Duodenal mucosa (tissue), 2 donors: ENCODE data around the gene UNC5CL.

Experiments used
- H3K27ac ChIP-seq: one replicate; pipeline ENCODE4 v1.7.0; 2013; ENCODE audit warnings: low read depth, low read length
- H3K27me3 ChIP-seq, 2 donors: one replicate each; pipeline ENCODE4 v1.7.0; 2013; ENCODE audit warnings: low read length in 2 of 2, control low read depth in 1 of 2; ENCODE audit not compliant: insufficient read depth in 2 of 2, control insufficient read depth in 1 of 2
- H3K36me3 ChIP-seq, 2 donors: one replicate each; pipeline ENCODE4 v1.7.0; 2013; ENCODE audit warnings: low read length in 2 of 2, control low read depth in 1 of 2; ENCODE audit not compliant: insufficient read depth in 2 of 2, control insufficient read depth in 1 of 2
- H3K4me1 ChIP-seq, 2 donors: one replicate each; pipeline ENCODE4 v1.7.0; 2013; ENCODE audit warnings: low read length in 2 of 2, control low read depth in 1 of 2; ENCODE audit not compliant: insufficient read depth in 2 of 2, control insufficient read depth in 1 of 2
- H3K4me3 ChIP-seq, 2 donors: one replicate each; pipeline ENCODE4 v1.7.0; 2013; ENCODE audit warnings: low read length in 2 of 2, low read depth in 1 of 2
- H3K9ac ChIP-seq, 2 donors: one replicate each; pipeline ENCODE4 v1.7.0; 2013; ENCODE audit warnings: low read length in 2 of 2, low read depth in 1 of 2
- H3K9me3 ChIP-seq, 2 donors: one replicate each; pipeline ENCODE4 v1.7.0; 2013; ENCODE audit warnings: low read length in 2 of 2, control low read depth in 1 of 2; ENCODE audit not compliant: control insufficient read depth in 1 of 2

The UNC5CL gene

GRCh38 chr6:41074692-41075436 is 35.8 kb upstream of the UNC5CL start:
- Histone ChIP-seq H3K36me3 (peaks cover 0 to 4% of the 10 kb centered on the region in 2 donors), H3K4me1 (peaks cover 29 to 54% of the 10 kb centered on the region in 2 donors), H3K4me3 (peak overlapping the region; percentile 78 to 86), H3K9me3 (no peaks in the 10 kb centered on the region), H3K27me3 (no peaks in the 10 kb centered on the region), H3K9ac (peak overlapping the region; percentile 85 to 94), H3K27ac (no peak overlapping the region)

DNA sequence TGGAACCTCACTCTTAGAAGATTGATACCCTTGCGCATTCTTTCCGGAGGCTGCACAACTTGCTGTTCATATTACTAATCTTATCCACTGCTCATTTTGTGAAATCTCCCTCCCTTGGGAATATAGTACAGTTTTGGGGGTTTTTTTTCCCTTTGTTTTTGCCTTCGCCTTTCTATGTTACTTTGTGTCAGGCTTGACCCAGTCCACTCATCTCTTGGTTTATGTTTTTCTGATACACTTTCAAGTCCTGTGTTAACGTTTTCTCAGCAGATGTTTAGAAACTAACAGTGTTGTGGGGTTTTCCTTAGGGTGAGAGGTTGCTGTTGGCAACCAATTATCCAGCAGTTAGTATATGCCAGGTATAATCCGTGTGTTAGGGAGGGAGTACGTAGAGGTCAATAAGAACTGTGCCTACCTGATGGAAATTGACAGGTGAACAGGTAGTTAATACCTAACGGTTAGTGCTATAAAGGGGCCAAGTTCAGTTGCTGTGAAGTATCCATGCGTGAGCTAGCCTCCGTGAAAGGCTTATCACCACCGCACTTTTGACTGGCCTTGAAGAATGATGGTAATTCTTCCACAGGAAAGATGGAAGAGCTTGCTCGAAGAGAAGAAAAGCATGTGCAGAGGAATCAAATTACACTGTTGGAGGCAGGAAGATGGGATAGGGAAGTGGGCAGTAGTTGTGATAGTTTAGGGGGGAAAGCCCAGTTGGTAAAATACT is 35.1 kb upstream of the UNC5CL start:
- no peaks in the 10 kb centered on the region for H3K9me3 ChIP-seq
- H3K27me3 ChIP-seq = no peaks in the 10 kb centered on the region
- H3K9ac ChIP-seq = peak overlapping the region; percentile 85 to 94
- H3K4me3 ChIP-seq = peak overlapping the region; percentile 78 to 86
- peaks cover 29 to 54% of the 10 kb centered on the region in 2 donors for H3K4me1 ChIP-seq
- peak overlapping the region; percentile 100 for H3K27ac ChIP-seq
- peaks cover 0 to 4% of the 10 kb centered on the region in 2 donors for H3K36me3 ChIP-seq

DNA sequence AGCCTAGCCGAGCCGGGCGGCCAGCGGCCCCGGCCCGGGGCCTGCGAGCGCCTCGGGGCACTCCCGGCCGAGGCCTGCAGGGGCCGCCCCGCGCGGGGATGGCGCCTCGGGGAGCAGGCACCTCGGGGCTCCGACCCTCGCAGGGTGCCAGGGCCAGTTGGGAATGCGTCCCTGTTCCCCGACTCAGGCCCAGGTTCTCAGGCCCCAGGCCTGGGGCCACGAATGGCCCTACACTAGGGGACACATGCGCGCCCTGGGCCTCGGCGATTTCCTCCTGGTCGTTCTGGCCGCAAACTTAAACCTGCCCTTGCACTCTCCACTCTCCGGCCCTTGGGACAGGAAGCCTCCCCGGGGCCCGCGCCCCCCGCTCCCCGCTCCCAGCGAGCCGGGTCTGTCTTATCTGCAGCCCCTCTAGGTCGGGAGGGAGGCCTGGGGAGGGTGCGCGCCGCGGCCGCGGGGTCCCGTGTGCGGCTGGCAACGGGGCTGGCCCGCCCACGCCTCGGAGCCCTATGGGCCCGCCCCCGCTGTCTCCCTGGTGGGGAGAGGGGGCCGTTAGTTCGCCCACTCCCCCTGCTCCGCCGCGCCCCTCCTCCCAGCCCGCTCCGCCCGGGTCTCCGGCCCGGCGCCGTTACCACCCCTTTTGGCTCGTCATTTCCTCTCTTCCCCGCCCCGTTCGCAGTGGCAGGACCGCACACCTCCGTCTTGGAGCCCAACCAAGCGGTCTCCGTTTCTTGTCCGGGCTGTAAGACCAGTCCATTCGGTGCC is 34.4 kb upstream of the UNC5CL start:
- Histone ChIP-seq H3K36me3 (peaks cover under 1 to 11% of the 10 kb centered on the region in 2 donors), H3K9me3 (no peaks in the 10 kb centered on the region), H3K27ac (peak overlapping the region; percentile 100), H3K27me3 (no peaks in the 10 kb centered on the region), H3K4me3 (peak overlapping the region; percentile 78 to 86), H3K9ac (peak overlapping the region; percentile 85 to 94), H3K4me1 (peaks cover 29 to 47% of the 10 kb centered on the region in 2 donors)

- peaks cover 29 to 46% of the 10 kb centered on the region in 2 donors for H3K4me1 ChIP-seq
- peak within 1 kb of the TSS; percentile 89 to 91 for H3K4me3 ChIP-seq
These were observed 33.8 kb upstream of the UNC5CL start, which contains the start of gene NFYA for GRCh38 chr6:41072836-41073202. NFYA (plus strand) TSS chr6:41072974; CDS start chr6:41079090, 6,116 bp downstream.

DNA sequence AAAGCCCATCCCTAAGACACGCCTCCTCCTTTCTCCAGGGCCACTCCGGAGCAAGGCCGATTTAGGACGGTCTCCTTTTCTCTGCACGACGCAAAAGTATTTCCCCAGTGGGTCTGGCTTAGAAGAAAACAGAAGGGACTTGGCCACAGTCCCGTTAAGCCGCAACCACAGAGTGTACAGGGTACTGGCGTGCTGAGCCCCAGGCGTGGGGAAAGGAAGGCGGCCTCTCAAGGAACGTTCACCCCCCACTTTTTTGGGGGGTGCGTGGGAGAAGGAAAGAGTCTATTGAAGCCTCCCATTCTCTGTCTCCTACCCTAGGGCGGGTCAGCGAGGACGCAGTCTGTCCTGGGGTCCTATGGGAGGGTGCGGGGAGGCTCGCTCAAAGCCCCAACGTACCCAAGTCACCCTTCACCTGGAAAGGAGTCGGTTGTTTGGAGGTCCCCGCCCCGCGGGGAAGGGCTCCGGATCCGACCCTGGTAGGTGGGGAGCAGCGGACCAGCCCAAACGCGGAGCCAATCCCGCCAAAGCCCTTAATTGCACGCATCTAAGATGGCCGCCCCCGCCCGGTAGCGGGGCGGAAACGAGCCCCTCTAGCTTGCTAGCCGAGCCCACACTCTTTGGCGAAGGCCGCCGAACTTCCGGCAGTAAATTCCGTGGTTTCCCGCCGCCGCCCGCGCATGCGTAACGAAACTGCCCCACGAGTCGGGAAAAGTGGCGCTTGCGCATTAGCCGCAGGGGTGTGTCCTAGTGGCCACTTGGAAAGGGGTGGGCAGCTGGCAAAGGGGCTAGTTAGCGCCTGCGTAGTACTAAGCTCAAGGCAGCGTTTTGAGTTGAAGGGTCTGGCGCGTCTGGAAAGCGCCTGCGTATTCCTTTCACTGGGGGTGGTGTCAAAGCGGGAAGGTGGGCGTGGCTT is 33.2 kb upstream of the UNC5CL start, which contains the start of gene OARD1:
TSS of gene OARD1 (minus strand) at position 434 of the 913 bp plus-strand sequence. CDS start 722 bp downstream, outside the sequence.
- no peaks in the 10 kb centered on the region for H3K9me3 ChIP-seq
- no peaks in the 10 kb centered on the region for H3K27me3 ChIP-seq
- peaks cover 29 to 42% of the 10 kb centered on the region in 2 donors for H3K4me1 ChIP-seq
- H3K4me3 ChIP-seq = peak within 1 kb of the TSS; percentile 89 to 91
- peak within 1 kb of the TSS; percentile 97 to 98 for H3K9ac ChIP-seq
- H3K27ac ChIP-seq = peak within 1 kb of the TSS; percentile 100
- peaks cover 4 to 20% of the 10 kb centered on the region in 2 donors for H3K36me3 ChIP-seq

More at GRCh38 chr6:41072836-41073202, 33.8 kb upstream of the UNC5CL start, which contains the start of gene NFYA:
- Histone ChIP-seq H3K9me3 (no peaks in the 10 kb centered on the region), H3K27me3 (no peaks in the 10 kb centered on the region), H3K36me3 (peaks cover 4 to 16% of the 10 kb centered on the region in 2 donors), H3K9ac (peak within 1 kb of the TSS; percentile 97 to 98), H3K27ac (peak within 1 kb of the TSS; percentile 100)

DNA sequence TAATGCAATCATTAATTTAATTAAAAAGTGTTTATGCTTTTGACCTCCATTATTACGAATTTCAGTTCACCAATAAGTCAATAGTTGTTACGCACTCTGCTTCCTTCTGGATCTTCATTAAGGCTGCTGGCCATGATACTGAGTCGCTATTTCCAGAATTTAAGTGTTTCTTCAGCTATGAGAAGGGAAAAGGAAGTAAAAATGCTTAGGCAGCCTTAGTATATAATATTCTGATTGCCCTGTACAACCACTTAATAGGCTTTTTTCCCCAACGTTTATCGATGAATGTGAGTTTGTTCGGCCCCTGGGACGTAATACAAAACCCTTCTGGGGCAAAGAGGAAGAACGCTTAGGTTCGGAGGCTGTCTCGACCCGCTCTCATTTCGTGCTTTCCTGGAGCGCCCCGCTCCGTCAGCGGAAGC is 32.5 kb upstream of the UNC5CL start:
- Histone ChIP-seq H3K9ac (peak overlapping the region; percentile 97 to 98), H3K4me3 (peak overlapping the region; percentile 89 to 91), H3K4me1 (peaks cover 27 to 42% of the 10 kb centered on the region in 2 donors), H3K27me3 (no peaks in the 10 kb centered on the region), H3K36me3 (peaks cover 4 to 20% of the 10 kb centered on the region in 2 donors), H3K9me3 (no peaks in the 10 kb centered on the region), H3K27ac (peak overlapping the region; percentile 100)

DNA sequence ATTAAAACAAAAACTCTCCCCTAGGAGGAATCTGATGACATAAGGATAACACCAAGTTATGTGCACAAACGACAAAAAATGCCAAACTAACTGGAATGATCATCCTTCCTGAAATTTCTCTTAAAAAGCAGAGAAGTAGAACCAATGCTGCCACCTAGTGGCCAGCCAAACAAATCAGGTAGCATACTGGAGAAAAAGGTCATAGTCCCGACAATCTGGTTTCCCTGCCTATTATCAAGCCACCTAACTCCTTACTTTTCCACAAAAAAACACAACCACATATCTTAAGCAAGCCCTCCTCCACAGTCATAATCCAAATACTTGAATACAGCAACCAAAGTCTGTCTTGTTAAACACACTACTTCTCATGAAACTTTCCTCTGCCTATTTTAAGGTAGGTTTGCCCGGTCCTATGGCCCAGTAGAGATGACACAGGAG is 27.9 kb upstream of the UNC5CL start:
- H3K36me3 ChIP-seq = peaks cover 4 to 24% of the 10 kb centered on the region in 2 donors
- H3K4me1 ChIP-seq = peaks cover 41 to 48% of the 10 kb centered on the region in 2 donors
- H3K27ac ChIP-seq = no peak overlapping the region

DNA sequence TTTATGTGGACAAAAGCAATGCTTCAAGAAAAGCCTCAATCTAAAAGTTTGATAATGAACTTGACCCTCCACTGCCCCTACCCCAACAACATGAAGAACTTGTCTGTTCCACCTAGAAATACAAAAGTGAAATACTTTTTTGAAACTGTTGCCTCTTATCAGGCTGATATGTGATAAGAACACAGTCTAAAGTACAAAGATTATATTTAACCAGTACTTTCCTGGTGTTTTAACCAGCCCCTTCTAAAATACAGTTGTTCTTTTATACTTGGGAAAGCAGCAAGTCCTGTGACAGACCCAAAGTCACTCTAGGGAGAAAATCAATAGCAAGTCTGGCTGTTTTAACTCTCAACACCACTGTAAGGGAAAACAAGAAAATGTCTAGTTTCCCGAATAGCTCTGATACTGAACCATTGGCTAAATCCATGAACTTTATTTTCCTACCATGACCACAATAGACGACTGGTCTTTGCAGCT is 26.6 kb upstream of the UNC5CL start:
- Histone ChIP-seq H3K9me3 (no peaks in the 10 kb centered on the region), H3K27ac (no peak overlapping the region), H3K4me1 (peaks cover 42 to 47% of the 10 kb centered on the region in 2 donors), H3K27me3 (no peaks in the 10 kb centered on the region), H3K9ac (no peak overlapping the region), H3K36me3 (peaks cover 4 to 29% of the 10 kb centered on the region in 2 donors), H3K4me3 (peak overlapping the region; percentile 9 to 27)

More for the DNA sequence above, 27.9 kb upstream of the UNC5CL start:
- peak overlapping the region in 1 of 2 donors; percentile 13 for H3K9ac ChIP-seq
- H3K4me3 ChIP-seq = no peak overlapping the region
- H3K27me3 ChIP-seq = no peaks in the 10 kb centered on the region
- no peaks in the 10 kb centered on the region for H3K9me3 ChIP-seq

DNA sequence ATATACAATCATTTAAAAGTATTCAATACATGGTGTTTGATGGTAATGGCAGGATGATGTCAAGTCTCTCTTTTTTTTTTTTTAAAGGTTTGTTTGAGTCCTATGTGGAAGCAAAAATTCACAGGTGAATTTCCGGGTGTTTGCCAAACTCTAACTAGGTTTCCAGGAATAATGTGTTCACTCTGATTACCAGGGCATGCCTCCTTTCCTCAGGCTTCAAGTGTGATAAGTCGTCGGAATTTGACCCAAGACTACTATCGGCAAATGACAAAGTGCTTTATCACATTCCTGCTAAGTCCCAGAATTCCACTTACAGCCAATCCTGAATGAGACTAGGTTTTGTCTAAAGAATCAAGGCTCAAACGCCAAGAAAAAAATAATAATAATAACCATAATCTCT is 25.8 kb upstream of the UNC5CL start:
- Histone ChIP-seq H3K9me3 (no peaks in the 10 kb centered on the region), H3K27me3 (no peaks in the 10 kb centered on the region), H3K9ac (no peak overlapping the region), H3K4me3 (peak overlapping the region; percentile 9 to 18), H3K36me3 (peaks cover 4 to 29% of the 10 kb centered on the region in 2 donors), H3K27ac (peak overlapping the region; percentile 5), H3K4me1 (peaks cover 43 to 49% of the 10 kb centered on the region in 2 donors)
